Activated naive CD8-positive, alpha-beta T cell treated with anti-CD3 and anti-CD28 coated beads, Interleukin-2, amount 50 U/mL, for 16 hours (primary cell): Measurements from ENCODE around the gene BICRA.
"Not testable (repeated sequence)": the region's sequence is repeated elsewhere in the genome, so short reads cannot be mapped to it uniquely, and the experiment has no call there.

Source experiments
- DNase-seq: peaks from one replicate; pipeline ENCODE4 v3.0.0-alpha.2; 2020; ENCODE audit warnings: low read depth, low spot score

BICRA gene

DNA sequence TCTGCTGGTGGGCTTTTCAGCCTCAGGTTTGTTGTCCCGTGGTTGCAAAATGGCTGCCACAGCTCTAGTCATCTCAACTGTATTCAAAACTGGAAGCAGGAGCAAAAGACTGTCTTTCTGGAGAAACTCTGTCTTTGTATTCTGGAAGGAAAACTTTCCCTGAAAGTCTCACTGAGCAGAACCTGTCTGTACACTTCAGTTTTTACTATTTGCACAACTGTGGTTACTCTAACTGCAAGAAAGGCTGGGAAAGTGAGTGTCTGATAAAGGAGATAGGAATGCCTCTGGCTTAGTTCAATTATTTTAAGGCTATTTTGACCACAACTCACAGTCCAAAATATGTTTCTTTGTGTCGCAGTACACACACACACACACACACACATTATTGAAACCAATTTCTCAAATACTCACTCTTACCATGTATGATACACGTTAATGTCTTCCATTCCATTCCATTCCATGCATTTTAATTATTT is 54.5 kb downstream of the BICRA start:
- no peak for DNase-seq

DNA sequence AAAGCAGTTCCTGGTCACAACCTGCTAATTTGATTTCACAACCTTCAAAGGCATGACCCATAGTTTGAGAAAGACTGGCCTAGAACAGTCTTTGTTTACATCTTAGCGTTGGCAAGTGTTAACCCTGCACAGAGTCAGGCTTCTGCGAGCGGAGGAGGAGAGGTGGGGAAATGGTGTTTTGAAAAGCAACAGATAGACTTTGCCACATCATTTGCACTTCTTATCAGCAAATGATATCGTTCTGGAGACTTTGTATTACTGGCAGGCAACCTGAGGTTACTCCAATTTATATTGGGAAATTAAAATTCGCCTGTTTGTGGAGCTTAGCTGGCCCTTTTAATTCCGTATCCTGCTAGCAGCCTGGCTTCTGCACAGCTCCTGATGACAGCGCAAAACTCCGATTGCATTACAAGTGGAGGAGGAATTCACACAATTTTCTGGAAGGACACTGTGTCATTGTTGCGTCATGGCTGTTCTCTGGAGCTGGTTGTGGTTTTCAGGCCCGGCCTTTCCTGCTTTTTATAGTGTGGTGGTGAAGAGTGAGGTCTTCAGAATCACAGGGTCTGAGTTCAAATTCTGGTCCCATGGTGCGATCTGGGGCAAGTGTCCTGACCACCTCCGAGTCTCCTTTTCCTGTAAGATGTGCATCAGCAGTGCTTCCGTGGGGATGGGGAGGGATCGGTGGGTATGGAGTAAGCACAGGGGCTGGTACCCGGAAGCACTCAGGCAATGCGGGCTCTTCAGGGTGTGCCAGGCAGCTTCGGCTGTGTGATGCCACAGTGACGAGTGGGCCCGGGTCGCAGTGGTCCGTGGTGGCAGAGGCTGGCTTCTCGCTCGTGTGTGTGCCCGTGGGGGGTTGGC is 55.2 kb downstream of the BICRA start:
- DNase-seq, result no peak

DNA sequence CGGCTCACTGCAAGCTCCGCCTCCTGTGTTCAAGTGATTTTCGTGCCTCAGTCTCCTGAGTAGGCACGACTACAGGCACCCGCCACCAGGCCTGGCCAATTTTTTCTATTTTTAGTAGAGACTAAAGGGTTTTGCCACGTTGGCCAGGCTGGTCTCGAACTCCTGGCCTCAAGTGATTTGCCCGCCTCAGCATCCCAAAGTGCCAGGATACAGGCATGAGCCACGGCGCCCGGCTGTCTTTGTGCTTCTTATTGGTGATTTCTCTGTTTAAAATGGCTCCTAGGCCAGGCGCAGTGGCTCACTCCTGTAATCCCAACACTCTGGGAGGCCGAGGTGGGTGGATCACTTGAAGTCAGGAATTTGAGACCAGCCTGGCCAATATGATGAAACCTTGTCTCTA is 59.6 kb downstream of the BICRA start:
- not testable (repeated sequence) for DNase-seq

DNA sequence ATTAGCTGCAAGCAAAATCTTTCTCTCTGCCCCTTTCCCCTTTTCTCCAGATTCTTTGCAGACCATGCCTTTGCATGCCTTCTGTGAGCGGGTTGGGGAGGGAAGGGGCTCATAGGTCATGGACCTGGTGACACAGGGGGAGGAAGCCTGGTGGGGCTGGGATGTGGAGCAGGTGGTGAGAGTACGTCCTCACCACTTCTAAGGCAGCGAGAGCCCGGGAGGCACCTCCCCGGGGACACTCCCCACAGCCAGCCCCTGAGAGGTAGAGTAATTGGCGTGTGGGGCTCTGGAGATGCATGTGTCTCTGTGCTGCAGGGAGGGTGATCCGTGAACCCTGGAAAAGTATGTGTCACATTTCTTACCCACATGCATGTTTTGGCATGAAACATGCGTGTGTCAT is 61.8 kb downstream of the BICRA start:
- no peak for DNase-seq

DNA sequence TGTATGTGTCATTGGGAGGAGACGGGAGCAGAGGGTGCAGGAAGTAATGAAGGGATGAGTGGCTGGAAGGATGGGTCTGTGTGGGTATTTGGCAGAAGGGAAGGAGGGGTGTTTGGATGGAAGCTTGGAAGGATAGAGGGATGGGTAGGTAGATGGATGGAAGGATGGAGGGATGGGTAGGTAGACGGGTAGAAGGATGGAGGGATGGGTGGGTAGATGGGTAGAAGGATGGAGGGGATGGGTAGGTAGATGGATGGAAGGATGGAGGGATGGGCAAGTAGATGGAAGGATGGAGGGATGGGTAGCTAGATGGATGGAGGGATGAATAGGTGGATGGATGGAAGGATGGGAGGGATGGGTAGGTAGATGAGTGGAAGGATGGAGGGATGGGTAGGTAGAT is 62.6 kb downstream of the BICRA start:
- no peak for DNase-seq

DNA sequence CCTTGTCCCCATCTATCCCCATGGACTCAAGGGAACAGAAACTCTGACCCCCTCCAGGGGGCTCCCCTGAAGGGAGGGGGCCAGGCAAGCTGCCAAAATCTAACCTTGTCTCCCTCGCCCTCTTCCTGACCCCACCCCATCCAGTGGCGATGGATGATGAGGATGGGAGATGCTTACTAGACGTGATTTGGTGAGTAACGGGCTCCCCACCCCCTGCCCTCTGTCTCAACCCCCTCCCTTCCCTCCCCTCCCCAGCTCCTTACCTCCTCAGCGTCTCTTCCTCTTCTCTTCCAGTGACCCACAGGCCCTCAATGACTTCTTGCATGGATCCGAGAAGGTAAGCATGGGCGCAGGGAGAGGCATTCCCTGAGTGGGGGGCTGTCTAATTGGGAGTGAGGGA is 64.5 kb downstream of the BICRA start:
- DNase-seq, result no peak

DNA sequence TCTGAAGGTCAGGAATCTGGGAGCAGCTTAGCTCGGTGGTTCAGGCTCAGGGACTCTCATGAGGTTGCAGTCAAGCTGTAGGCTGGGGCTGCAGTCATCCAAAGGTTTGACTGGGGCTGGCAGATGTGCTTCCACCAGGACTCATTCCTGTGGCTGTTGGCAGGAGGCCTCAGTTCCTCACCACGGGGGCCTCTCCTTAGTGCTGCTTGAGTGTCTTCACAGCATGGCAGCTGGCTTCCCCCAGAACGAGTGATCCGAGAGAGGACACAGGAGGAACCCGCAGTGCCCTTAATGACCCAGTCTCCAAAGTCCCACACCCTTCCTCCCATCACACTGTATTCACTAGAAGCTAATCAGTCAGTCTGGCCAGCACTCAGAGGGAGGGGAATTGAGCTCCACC is 65.6 kb downstream of the BICRA start:
- DNase-seq, result no peak

DNA sequence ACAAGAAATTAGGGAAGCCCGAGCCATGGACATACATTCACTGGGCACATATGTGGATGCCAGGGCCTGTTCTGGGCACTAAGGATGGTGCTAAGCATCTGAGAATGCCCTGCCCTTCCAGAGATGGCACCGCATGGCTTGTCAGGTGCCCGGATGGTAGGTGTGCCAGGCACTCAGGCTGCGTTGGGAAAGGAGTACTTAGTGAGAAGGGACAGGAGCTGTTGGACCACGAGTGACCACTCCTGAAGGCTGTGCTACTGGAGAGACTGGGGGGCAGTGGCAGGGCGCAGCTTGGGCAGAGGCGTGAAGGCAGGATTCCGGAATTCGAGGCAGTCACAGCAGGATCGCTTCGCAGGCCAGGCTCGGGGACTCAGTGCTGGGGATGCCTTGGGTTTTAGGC is 66.3 kb downstream of the BICRA start:
- DNase-seq, result no peak

DNA sequence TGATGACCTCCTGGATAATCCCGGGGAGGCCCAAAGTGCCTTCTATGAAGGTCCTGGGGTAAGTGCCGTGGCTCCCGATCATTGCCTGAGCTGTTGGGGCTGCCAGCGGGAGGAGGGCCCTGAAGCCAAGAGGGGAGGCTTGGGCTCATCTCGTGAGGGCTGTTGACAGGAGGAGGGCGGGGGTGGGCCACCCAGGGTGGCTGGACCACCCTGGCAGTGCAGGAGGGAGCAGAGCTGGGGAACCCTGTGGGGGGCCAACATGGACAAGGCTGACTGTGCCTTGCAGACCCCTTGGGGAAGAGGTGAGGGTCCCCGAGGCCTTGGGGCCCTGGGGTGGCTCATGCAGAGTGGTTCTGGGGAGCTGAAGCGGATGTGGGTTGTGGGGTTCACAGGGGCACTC is 66.9 kb downstream of the BICRA start:
- no peak for DNase-seq

DNA sequence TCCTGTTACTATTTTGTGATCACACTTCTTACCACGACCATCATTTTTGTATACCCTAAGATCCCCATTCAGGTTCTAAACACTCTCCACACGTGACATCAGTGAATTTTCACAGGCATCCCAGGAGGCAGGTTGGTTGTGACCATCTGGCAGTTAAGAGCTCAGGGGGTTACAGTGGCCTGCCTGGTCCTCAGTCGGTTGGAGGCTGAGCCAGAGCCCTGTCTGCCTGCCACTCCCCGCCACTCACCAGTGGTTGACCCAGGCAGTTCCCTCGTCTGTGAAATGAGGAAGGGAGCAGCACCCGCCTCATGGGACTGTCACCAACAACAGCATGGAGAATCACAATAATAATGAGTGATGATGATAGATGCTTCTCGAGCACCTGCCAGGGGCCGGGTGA is 67.9 kb downstream of the BICRA start:
- DNase-seq, result no peak

DNA sequence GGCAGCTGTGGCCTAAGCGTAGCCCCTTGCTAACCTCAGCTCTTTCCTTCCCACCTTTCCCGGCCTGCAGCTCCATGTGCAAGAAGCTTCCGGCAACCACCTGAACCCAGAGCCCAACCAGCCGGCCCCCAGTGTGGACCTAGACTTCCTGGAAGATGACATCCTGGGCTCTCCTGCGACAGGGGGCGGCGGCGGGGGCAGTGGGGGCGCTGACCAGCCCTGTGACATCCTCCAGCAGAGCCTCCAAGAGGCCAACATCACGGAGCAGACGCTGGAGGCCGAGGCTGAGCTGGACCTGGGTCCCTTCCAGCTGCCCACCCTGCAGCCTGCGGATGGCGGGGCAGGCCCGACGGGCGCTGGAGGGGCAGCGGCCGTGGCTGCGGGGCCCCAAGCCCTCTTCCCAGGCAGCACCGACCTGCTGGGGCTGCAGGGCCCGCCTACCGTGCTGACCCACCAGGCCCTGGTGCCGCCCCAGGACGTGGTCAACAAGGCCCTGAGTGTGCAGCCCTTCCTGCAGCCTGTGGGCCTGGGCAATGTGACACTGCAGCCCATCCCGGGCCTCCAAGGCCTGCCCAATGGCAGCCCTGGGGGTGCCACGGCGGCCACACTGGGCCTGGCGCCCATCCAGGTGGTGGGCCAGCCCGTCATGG is 70.4 kb downstream of the BICRA start:
- no peak for DNase-seq

DNA sequence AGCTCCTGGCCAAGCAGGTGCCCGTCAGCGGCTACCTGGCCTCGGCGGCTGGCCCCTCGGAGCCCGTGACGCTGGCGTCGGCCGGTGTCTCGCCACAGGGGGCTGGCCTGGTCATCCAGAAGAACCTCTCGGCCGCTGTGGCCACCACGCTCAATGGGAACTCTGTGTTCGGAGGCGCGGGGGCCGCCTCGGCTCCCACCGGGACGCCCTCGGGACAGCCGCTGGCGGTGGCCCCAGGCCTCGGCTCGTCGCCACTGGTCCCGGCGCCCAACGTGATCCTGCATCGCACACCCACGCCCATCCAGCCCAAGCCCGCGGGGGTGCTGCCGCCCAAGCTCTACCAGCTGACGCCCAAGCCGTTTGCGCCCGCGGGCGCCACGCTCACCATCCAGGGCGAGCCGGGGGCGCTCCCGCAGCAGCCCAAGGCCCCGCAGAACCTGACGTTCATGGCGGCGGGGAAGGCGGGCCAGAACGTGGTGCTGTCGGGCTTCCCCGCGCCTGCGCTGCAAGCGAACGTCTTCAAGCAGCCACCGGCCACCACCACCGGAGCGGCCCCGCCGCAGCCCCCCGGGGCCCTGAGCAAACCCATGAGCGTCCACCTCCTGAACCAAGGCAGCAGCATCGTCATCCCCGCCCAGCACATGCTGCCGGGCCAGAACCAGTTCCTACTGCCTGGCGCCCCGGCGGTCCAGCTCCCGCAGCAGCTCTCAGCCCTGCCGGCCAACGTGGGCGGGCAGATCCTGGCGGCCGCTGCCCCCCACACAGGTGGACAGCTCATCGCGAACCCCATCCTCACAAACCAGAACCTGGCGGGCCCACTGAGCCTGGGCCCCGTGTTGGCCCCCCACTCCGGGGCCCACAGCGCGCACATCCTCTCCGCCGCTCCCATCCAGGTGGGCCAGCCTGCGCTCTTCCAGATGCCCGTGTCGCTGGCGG is 71.3 kb downstream of the BICRA start:
- DNase-seq, result no peak

DNA sequence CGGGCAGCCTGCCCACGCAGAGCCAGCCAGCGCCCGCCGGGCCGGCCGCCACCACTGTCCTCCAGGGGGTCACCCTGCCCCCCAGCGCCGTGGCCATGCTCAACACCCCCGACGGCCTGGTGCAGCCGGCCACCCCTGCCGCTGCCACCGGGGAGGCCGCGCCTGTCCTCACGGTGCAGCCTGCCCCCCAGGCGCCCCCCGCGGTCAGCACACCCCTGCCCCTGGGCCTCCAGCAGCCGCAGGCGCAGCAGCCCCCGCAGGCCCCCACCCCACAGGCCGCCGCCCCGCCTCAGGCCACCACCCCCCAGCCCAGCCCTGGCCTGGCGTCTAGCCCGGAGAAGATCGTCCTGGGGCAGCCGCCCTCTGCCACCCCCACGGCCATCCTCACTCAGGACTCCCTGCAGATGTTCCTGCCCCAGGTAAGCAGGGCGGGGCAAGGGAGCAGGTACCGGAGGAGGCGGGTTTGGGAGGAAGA is 72.0 kb downstream of the BICRA start:
- DNase-seq, result no peak

DNA sequence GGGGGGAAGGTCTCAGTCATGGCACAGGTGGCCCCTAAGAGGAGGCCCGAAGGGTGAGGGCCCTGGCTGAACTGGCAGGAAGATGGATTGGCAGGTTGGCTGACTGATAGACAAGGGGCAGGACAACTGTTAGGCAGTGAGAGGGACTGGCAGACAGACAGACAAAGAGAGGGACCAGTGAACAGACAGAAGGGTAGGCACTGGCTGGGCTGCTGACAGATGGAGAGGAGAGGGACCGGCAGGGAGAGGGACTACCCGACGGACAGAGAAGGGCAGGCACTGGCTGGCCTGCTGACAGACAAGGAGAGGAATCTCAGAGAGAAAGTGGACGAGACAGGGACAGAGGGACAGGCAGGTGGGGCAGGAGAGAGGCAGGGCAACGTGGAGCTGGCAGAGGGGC is 72.5 kb downstream of the BICRA start:
- no peak for DNase-seq

DNA sequence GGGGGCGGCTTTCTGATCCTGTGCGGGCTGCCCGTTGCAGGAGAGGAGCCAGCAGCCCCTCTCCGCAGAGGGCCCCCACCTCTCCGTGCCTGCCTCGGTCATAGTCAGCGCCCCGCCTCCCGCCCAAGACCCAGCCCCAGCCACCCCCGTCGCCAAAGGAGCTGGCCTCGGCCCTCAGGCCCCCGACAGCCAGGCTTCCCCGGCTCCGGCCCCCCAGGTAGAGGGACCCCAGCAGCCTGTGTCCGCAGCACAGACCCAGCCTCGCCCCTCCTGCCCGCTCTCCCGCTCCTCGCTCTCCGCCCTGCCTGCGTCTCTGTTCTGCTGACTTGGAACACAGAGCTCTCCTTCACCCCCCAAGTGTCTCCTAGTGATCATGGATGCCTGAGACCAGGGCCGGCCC is 73.0 kb downstream of the BICRA start:
- no peak for DNase-seq

DNA sequence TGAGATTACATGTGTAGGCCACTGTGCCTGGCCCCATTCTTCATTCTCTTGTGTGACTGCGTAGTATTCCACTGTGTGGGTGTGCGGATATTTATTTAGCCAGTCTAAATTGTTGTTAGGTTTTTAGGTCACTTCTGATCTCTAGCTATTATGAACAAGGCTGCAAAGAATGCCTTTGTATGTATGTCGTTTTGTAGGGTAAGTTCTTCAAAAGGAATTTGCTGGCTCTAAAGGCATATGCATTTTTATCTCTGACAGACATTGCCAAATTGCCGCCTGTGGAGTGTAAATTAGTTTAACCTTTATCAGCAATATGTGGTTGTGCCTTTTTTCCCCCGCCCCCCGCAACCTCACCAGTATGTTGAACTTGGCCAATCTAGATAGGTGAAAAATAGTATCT is 74.0 kb downstream of the BICRA start:
- no peak for DNase-seq

DNA sequence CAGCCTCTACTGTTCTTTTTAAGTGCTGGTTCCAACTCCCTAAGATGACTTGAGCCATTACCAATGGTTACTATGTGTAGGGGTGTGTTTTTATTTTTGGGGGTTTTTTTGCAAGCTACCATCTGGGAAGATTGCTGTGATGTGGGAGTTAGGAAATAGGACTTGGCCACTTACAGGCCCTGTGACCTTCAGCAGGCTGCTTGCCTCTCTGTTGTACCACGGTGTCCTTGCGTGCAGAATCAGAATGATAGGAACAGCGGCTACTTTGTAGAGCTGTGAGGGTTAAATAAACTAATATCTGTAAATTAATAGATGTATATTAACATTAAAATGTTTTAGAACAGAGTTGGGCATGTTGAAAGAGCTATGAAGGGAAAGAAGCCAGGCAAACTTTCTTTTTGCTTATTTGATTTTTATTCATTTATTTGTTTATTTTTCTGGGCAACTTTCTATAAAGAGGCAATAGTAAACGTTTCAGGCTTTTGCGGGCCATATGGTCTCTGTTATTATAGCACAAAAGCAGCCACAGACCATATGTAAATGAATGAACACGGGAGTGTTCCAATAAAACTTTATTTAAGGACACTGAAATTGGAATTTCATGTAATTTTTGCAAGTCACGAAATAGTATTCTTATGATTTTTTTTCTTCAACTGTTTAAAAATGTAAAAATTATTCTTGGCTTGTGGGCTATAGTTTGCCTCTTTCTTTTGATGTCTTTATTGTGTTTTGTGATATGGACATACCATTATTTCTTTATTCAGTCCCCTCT is 77.9 kb downstream of the BICRA start:
- no peak for DNase-seq

DNA sequence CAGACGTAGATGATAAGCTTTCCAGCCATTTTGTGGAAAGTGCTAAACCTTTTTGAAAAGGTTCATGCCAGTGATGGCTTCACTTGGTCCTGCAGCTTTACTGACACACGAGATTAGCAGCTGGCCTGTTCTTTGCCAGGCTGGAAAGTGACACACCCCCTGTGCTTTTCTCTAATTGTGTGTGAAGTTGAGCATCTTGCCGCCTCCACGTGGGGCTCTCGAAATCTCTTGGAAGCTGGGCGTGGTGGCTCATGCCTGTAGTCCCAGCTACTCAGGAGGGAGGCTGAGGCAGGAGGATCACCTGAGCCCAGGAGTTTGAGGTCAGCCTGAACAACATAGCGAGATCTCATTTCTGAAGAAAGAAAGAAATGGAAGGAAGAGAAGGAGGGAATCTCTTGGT is 79.0 kb downstream of the BICRA start:
- no peak for DNase-seq

DNA sequence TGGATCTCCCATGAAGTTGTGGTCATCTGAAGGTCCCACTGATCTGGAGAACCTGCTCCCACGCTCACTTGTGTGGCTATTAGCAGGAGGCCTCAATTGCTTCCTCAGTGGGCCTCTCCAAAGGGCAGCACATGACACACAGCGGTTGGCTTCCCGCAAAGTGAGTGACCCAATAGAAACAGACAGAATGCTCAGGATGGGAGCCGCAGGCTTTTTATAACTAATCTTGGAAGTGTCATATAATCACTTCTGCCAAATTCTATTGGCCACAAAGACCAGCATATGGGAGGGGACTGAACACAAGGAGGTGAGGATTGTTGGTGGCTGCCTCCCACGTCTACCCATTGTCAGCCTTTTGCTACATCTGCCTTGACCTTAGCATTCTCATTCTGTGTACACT is 82.2 kb downstream of the BICRA start:
- DNase-seq, result no peak

DNA sequence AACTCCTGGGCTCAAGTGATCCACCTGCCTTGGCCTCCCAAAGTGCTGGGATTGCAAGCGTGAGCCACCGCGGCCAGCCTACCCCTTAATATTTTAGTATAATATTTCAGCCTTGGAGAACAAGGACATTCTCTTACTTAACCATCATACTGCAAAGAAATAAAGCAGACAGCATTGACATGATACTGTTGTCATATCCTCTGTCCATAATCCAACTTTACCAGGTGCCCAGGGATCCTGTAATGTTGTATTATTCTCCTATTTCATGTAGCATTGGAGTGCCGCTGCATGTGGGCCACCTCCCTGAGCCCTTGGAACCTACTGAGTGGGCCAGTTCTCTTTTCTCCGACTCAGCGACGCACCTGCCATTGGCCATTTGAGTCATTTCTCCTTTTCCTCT is 82.8 kb downstream of the BICRA start:
- DNase-seq, result no peak

DNA sequence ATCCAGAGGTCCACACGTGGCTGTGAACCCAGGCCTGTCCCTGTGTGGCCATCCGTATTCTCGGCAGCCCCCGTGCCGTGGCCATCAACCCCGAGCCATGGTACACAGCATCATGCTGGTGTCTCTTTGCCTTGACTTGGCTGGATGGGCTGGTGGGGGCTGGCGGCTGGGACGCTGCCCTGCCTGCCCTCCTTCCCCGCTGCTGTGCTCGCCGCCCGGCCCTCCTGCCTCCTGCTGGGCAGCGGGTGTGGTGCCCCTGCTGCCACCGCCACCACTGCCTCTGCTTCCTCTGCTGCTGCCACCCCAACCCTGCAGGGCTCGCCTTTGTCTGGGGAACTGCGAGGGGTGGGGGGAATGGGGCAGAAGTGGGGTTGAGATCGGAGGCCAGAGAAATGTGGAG is 84.6 kb downstream of the BICRA start:
- no peak for DNase-seq
